Measurements from ENCODE around the gene ADISSP. TPM values are rescaled to one million over a fixed set of nuclear protein-coding genes. Genes with fewer than 3 reads are reported as not detected.

ADISSP gene
- total RNA-seq, 1 donor from 2014 or later = 7.7 TPM

GRCh38 chr20:3739054-3739925 lies 28.3 kb downstream of the ADISSP start:
- no peak for DNase-seq (ENCODE audit: low spot score)

GRCh38 chr20:3738111-3739053 lies 29.2 kb downstream of the ADISSP start:
- DNase-seq (ENCODE audit: low spot score) = no peak

- no peak for DNase-seq (ENCODE audit: low spot score)
Measured at GRCh38 chr20:3735768-3736167, 31.8 kb downstream of the ADISSP start.

- no peak for DNase-seq (ENCODE audit: low spot score)
Measured at GRCh38 chr20:3734111-3734843, 33.3 kb downstream of the ADISSP start.

DNA sequence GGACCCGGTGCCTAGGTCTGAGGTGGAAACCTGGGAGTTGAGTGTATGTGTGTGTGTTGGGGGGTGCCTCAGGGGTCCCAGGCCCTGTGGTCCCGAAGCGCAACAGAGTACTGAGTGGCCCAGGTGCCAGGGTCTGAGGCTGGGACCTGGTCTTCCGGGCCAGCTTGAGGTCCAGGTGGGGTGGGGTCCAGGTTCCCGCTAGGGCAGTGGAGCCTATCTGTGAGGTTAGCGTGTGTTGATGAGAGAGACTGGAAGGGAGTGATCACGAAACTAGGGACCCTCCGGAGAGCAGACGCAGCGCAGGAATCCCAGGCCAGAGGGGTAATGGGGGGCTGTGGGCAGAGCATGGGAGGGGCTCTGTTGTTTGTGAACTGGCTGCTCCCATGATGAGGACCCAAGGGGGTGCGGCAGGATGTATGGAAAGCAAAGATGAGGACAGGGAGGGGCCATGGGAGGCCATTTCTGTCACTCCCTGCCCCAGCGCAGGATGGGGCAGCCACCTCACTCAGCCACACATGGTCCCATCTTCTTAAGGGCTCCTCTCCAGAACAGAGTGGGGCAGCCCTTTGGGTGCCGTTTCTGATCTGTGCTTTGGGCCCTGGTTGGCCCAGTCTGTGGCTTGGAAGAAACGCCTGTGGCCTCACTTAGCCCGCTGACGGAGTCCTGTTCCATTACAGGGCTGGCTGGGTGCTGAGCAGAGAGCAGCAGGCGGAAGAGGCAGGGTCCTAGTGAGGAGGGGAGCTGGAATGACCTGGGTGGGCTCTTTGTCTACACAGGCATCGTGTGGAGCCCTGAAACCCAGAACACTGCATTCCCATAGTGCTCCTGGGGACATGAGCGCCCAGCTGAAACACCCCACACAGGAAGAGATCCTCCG lies 34.2 kb downstream of the ADISSP start:
- DNase-seq (ENCODE audit: low spot score) = no peak

DNA sequence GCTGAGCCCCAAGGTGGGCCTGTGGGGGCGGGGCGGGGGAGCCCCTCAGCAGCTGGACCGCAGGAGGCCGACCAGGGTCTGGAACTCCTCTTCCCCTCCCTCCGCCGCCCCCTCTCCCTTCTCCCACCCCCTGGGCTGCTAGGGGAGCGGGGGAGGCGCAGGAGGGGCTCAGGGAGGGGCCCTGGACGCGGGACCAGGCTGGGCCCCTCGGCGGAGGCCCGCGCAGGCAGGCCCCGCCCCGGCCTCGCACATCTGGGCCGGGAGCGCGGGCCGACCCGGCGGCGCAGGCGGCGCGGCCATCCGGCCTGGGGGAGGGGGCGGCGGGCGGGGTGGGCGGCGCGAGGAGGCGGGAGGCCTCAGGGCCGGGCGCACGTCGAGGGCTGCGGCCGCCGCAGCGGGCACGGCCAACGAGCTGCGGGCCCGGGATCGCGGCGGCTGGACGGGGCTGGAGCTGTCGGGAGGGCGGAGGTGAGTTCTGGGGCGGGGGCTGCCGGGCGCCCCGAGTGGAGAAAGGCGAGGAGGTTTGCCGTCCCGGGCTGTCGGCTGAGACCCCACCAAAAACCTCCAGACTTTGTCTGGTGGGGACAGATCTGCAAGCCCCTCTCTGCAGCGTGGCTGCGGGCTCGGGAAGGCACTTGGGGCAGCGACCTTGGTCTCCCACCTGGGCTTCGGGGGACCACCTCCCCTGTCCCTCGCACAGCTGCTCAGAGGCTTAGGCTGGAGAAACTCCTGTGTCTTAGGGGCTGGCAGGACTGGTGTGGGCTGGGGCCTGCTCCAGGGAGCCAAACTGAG lies 35.0 kb downstream of the ADISSP start, which contains the start of gene HSPA12B:
HSPA12B (plus strand) TSS at position 359 of the 792 bp plus-strand sequence. CDS start 5,990 bp downstream, outside the sequence.
- DNase-seq (ENCODE audit: low spot score) = peak; percentile 71

- no peak for DNase-seq (ENCODE audit: low spot score)
Measured at GRCh38 chr20:3731944-3732326, 35.6 kb downstream of the ADISSP start.

DNA sequence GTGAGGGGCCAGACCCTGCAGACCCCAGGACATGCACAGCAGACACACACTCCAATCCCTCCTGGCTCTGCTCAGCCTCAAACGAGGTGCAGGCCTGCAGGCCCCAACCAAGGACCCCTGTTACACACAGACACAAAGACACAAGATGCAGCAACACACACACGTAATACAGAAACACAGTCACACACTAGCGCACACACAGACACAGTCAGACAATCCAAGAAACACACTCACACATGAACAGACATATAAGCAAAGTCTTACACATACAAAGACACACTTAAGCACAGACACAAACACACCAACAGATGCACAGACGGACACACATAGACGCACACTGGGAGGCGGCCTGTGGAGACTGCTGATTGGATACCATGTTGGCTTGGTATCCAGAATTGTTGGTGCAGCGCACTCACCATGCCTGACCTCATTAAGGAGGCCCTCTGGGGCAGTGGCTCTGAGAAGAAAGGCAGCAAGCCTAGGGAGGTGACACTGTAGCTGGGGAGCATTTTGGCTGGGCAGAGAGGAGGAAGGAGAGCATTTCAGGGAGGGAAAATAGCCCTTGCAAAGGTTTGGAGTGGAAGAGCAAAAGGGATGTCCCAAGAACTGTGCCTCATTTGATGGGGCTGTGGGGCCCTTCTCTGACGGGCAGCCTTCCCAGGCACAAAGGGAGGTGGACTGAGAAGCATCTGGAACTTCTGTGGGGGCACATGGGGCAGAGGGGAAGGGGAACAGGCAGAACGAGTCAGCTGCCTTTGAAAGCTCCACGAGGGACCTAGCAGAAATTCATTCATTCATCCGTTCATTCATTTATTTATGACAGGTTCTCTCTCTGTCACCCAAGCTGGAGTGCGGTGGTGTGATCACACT lies 36.5 kb downstream of the ADISSP start:
- DNase-seq (ENCODE audit: low spot score) = no peak

GRCh38 chr20:3729811-3730540 lies 37.6 kb downstream of the ADISSP start:
- no peak for DNase-seq (ENCODE audit: low spot score)

DNA sequence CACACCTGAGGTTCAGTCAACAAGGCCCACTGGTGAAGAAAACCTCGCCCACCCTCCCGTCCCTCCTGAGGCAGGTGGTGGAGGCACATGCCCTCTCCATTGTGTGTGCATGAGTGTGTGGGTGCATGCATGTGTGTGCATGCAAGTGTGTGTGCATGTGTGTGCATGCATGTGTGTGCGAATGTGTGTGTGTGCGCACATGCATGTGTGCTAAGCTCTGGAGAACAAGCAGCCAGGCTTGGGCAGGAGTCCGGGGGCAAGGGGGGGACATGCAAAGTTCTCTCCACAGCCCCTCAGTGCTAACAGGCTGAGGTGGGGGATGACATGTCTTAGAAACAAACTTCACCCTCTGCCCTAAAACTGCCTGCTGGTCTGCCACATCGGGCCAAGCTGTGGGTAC lies 38.2 kb downstream of the ADISSP start:
- no peak for DNase-seq (ENCODE audit: low spot score)

DNA sequence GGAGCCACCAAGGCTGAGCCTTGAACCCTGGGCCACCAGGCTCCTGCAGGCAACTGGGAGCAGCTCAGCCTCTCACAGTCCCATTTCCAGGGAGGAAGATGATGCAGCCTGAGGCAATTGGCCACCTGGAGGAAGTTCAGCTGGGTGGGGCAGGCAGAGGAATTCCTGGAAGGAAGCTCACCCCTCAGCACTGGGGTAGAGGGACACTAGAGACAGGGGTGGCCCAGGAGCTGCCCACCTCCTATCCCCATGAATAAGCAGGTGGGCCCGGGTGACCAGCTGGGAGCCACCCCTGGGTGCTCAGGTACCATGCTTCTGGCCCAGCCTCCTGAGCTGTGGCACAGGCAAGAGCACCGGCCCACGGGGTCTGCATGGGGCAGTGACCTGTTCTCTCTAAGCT lies 38.7 kb downstream of the ADISSP start:
- DNase-seq (ENCODE audit: low spot score) = no peak

DNA sequence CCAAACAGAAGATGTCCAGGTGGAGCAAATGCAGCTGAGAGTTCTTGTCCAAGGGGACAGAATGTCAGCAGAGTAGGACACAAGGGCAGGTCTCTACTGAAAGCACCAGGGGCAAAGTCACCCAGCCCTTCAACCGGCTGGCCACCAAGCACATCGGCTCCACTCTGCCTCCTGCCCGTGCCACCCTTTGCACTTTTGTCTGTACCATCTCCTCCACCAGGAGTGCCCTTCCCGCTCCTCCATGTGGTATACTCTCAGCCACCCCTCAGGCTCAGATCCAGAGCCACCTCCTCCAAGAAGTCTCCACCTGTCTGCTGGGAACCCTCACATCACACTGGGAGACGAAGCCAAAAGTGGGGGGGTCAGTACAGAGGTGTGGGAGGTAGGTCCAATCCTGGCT lies 39.2 kb downstream of the ADISSP start:
- DNase-seq (ENCODE audit: low spot score) = no peak

DNA sequence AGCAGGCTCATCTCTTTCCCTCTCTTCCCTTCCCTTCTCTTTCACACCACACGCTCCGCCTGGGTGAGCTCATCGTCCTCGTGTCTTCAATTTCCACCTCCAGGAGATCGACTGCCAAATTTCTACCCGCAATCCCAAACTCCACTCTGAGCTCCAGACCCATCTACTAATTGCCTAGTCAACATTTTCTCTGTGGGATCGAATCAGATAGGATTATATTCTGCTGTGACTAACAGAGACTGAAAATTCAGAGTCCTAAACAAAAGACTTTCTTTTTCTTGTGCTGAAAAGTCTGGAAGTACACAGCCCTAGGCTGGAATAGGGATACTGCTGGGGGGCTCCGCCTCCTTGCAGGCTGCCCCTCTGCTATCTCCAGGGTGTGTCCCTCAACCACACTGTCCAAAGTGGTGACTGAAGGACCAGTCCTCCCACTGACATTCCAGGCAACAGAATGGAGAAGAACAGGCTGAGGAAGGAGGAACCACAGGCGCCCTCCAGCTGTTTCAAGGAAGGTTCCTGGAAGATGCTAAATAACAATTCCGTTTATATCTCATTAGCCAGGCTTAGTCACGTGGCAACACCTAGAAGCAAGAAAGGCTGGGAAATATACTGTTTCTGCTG lies 40.0 kb downstream of the ADISSP start:
- DNase-seq (ENCODE audit: low spot score) = peak; percentile 62

DNA sequence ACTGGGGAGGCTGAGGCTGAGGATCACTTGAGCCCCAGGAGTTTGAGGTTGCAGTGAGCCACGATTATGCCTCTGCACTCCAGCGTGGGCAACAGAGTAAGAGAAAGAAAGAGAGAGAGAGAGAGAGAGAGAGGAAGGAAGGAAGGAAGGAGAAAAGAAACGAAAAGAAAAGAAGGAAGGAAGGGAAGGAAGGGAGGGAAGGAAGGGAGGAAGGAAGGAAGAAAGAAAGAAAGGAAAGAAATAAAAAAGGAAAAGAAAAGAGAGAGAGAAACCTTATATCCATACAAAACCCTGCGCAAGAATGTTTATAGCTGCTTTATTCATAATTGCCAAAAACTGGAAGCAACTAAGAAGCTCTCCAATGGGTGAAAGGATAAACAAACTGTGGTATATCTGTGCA lies 43.2 kb downstream of the ADISSP start:
- no peak for DNase-seq (ENCODE audit: low spot score)

DNA sequence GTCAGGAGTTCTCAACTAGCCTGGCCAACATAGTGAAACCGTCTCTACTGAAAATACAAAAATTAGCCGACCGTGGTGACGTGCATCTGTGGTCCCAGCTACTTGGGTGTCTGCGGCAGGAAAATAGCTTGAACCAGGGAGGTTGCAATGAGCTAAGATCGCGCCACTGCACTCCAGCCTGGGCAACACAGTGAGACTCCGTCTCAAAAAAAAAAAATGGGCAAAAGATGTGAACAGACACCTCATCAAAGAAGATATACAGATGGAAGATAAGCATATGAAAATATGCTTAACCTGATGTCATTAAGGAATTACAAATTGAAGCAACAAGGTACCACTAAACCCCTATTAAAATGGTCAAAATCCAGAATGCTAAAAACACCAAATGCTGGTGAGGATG lies 44.3 kb downstream of the ADISSP start:
- no peak for DNase-seq (ENCODE audit: low spot score)

GRCh38 chr20:3721912-3722311 lies 45.6 kb downstream of the ADISSP start:
- DNase-seq (ENCODE audit: low spot score) = no peak

DNA sequence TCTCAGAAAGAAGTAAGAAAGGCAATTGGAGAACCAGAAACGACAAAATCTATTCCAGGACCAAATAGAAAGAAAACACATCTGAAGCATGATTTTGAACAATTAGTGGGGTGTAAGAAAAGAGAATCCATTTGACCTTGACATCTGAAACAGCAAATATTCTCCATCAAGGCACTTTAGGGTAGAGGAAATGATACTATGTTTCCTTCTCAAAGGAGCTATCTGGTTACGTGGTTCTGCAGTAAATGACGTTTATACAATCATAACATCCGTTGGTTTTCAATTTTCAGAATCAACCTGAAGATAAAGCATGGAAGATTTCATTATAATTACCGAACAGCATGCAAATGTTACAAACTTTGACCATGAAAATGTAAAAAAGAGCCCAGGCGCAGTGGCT lies 46.9 kb downstream of the ADISSP start:
- no peak for DNase-seq (ENCODE audit: low spot score)

- no peak for DNase-seq (ENCODE audit: low spot score)
Measured at GRCh38 chr20:3720068-3720467, 47.5 kb downstream of the ADISSP start.
